Measurements from ENCODE around the gene VGLL3. TPM values are rescaled to one million over a fixed set of nuclear protein-coding genes. Genes with fewer than 3 reads are reported as not detected.

Gene VGLL3
- total and polyA plus RNA-seq, 3 experiments from 2014 or later = not detected

DNA sequence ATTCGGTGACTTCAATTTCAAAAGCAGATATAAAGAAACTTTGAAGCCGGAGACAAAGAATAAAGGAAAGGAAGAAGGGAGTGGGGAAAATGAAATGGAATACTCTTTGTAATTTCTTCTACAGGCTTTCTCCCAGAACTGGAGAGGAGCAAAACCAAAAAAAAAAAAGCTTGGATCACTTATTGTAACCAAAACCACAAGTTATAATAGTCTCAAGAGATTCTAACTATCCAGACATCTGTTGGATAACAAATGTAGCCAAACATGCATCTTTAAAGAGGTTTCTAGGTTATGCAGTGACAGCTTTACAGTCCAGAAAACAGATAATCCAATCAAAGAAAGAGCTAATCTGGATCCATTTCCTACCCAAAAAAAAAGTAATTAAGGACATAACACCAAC, 36.2 kb downstream of the VGLL3 start:
- no peaks in the 10 kb centered on the region for H3K9me3 ChIP-seq (ENCODE audit: low read length)
- no peaks in the 10 kb centered on the region for H3K36me3 ChIP-seq (ENCODE audit: insufficient read depth, low read length)
- H3K27ac Mint-ChIP-seq = no peak overlapping the region
- H3K27me3 ChIP-seq (ENCODE audit: insufficient read depth, low read length, poor library complexity, severe bottlenecking) = no peaks in the 10 kb centered on the region
- no peaks in the 10 kb centered on the region for H3K4me1 ChIP-seq (ENCODE audit: insufficient read depth, low read length)
- no peaks in the 10 kb centered on the region for H3K27me3 Mint-ChIP-seq
- no peaks in the 10 kb centered on the region for H3K36me3 Mint-ChIP-seq
- DNase-seq = no peak
- no peak overlapping the region for H3K27ac ChIP-seq (ENCODE audit: low read depth, low read length)
- no peak overlapping the region for H3K4me3 ChIP-seq (ENCODE audit: low read length)
- H3K4me1 Mint-ChIP-seq = no peaks in the 10 kb centered on the region
- ChIA-PET CTCF (no interaction called here), POLR2A (no interaction called here)
- H3K9me3 Mint-ChIP-seq = peaks cover 0 to 10% (median 4%) of the 10 kb centered on the region in 5 donors
- no peak overlapping the region for H3K4me3 Mint-ChIP-seq

DNA sequence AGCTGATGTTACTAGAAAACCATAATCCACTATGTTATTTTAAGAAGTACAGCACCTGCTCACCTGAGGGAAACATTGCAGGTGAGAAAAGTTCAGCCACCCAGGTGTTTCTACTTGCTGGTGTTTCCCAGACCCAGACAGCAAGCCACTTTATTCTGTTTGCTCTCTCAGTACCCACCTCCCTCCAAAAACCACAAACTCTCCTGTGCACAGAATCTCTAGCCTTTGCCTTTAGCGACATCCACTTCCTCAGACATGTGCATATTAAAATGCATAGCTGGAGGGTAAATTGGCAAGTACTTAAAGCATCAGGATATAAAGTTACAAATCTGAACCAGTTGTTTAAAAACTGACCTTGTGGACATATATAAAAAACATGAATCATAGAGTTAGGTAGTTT, 36.7 kb downstream of the VGLL3 start:
- CTCF ChIA-PET = no interaction called here
- Mint-ChIP-seq H3K27ac (no peak overlapping the region), H3K36me3 (no peaks in the 10 kb centered on the region), H3K4me3 (no peak overlapping the region), H3K4me1 (no peaks in the 10 kb centered on the region), H3K27me3 (no peaks in the 10 kb centered on the region), H3K9me3 (peaks cover 0 to 10% (median 4%) of the 10 kb centered on the region in 5 donors)
- POLR2A ChIA-PET = no interaction called here
- no peaks in the 10 kb centered on the region for H3K36me3 ChIP-seq (ENCODE audit: insufficient read depth, low read length)
- H3K27ac ChIP-seq (ENCODE audit: low read depth, low read length) = no peak overlapping the region
- no peaks in the 10 kb centered on the region for H3K27me3 ChIP-seq (ENCODE audit: insufficient read depth, low read length, poor library complexity, severe bottlenecking)
- H3K9me3 ChIP-seq (ENCODE audit: low read length) = no peaks in the 10 kb centered on the region
- H3K4me3 ChIP-seq (ENCODE audit: low read length) = no peak overlapping the region
- no peak for DNase-seq
- no peaks in the 10 kb centered on the region for H3K4me1 ChIP-seq (ENCODE audit: insufficient read depth, low read length)

DNA sequence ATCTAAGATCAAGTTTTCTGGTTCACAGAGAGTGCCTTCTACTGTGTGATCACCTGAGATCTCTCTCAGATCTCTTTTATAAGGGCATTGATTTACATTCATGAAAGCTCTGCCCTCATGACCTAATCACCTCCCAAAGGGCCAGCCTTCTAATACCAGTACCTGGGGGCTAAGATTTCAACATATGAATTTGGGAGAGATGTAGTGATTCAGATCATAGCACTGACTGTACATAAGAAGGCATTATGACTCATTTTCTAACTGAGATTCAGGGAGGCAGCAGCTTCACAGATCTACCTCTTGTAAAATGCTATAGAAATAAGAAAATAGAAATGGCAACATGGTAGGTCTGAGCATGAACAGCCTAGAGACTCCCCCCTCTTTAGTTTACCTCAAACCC, 39.6 kb downstream of the VGLL3 start:
- no peaks in the 10 kb centered on the region for H3K36me3 ChIP-seq (ENCODE audit: insufficient read depth, low read length)
- POLR2A ChIA-PET = no interaction called here
- CTCF ChIA-PET = no interaction called here
- H3K9me3 ChIP-seq (ENCODE audit: low read length) = no peaks in the 10 kb centered on the region
- H3K36me3 Mint-ChIP-seq = no peaks in the 10 kb centered on the region
- H3K27me3 Mint-ChIP-seq = no peaks in the 10 kb centered on the region
- no peak for DNase-seq
- no peaks in the 10 kb centered on the region for H3K27me3 ChIP-seq (ENCODE audit: insufficient read depth, low read length, poor library complexity, severe bottlenecking)
- H3K27ac Mint-ChIP-seq = no peak overlapping the region
- no peaks in the 10 kb centered on the region for H3K4me1 Mint-ChIP-seq
- H3K27ac ChIP-seq (ENCODE audit: low read depth, low read length) = no peak overlapping the region
- H3K4me3 Mint-ChIP-seq = no peak overlapping the region
- no peaks in the 10 kb centered on the region for H3K4me1 ChIP-seq (ENCODE audit: insufficient read depth, low read length)
- H3K9me3 Mint-ChIP-seq = peaks cover 0 to 10% (median 2%) of the 10 kb centered on the region in 5 donors
- H3K4me3 ChIP-seq (ENCODE audit: low read length) = no peak overlapping the region

DNA sequence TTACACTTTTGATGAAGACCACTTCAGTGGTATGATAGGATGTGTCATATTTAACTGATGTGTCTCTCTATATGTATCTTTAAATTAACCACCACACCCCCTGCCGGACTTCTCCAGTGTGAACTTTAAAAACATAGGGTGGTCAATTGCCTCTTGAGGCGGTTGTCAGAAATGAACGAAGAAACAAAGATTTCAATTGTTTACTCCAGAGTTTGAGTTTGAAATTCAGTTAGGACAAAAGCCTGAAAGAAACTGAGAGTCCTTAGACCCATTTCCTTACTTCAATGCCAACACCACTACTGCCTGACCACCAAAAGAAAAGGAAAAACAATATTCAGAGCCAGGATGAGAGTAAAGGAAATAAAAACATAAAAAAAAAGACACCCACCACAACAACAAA, 40.2 kb downstream of the VGLL3 start:
- Mint-ChIP-seq H3K4me1 (no peaks in the 10 kb centered on the region), H3K36me3 (no peaks in the 10 kb centered on the region), H3K27me3 (no peaks in the 10 kb centered on the region), H3K4me3 (no peak overlapping the region), H3K27ac (no peak overlapping the region), H3K9me3 (peaks cover 0 to 14% (median 2%) of the 10 kb centered on the region in 5 donors)
- no peak for DNase-seq
- no peak overlapping the region for H3K27ac ChIP-seq (ENCODE audit: low read depth, low read length)
- CTCF ChIA-PET = no interaction called here
- H3K9me3 ChIP-seq (ENCODE audit: low read length) = no peaks in the 10 kb centered on the region
- H3K4me3 ChIP-seq (ENCODE audit: low read length) = no peak overlapping the region
- H3K4me1 ChIP-seq (ENCODE audit: insufficient read depth, low read length) = no peaks in the 10 kb centered on the region
- H3K27me3 ChIP-seq (ENCODE audit: insufficient read depth, low read length, poor library complexity, severe bottlenecking) = no peaks in the 10 kb centered on the region
- no peaks in the 10 kb centered on the region for H3K36me3 ChIP-seq (ENCODE audit: insufficient read depth, low read length)
- POLR2A ChIA-PET = no interaction called here

DNA sequence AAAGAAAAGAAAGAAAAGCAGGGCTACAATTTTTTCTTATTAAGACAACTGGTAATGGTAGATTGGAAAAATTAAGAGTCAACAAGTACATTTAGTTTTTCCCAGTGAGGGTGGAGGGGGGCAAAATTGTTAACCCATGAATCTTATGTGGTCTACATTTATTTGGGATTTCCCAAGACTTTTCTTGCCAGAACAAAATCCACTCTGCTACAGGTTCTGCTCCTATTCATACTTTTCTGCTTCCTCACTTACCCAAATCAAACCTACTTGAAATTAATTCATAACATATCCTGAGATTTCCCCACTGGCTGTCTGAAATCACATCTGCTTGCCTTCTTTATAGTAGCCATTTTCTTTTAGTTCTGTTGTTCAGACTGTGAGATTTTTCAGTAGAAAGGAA, 41.1 kb downstream of the VGLL3 start:
- Histone ChIP-seq H3K4me1 (ENCODE audit: insufficient read depth, low read length) (no peaks in the 10 kb centered on the region), H3K27ac (ENCODE audit: low read depth, low read length) (no peak overlapping the region), H3K9me3 (ENCODE audit: low read length) (no peaks in the 10 kb centered on the region), H3K36me3 (ENCODE audit: insufficient read depth, low read length) (no peaks in the 10 kb centered on the region), H3K4me3 (ENCODE audit: low read length) (no peak overlapping the region), H3K27me3 (ENCODE audit: insufficient read depth, low read length, poor library complexity, severe bottlenecking) (no peaks in the 10 kb centered on the region)
- no peaks in the 10 kb centered on the region for H3K36me3 Mint-ChIP-seq
- H3K4me1 Mint-ChIP-seq = no peaks in the 10 kb centered on the region
- no peak for DNase-seq
- no peaks in the 10 kb centered on the region for H3K27me3 Mint-ChIP-seq
- H3K4me3 Mint-ChIP-seq = no peak overlapping the region
- POLR2A ChIA-PET = interaction anchor here (0.7 kb wide), 1 partner anchor 13 kb away, joined by 3 read pairs; no protein-coding TSS in a partner anchor
- peaks cover 0 to 14% (median 2%) of the 10 kb centered on the region in 5 donors for H3K9me3 Mint-ChIP-seq
- no peak overlapping the region for H3K27ac Mint-ChIP-seq
- CTCF ChIA-PET = no interaction called here

DNA sequence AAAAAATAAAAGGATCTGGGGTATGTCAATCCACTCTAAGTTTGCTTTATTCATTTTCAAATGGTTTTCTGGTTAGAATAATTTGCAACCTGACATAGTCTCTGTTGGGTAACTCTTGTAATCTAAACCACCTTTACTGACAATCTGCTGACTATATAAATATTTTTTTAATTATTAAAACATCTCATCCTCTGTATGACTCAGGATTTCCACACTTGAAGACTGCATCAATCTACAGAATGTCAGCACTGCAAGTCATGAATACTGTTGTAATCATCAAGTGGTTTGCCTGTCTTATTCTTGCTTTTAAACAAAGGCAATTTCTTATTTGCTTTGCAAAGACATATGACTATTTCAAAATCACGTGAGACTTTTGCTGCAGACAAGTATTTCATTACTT, 42.1 kb downstream of the VGLL3 start:
- no peak overlapping the region for H3K4me3 Mint-ChIP-seq
- no peak overlapping the region for H3K27ac Mint-ChIP-seq
- no peaks in the 10 kb centered on the region for H3K4me1 ChIP-seq (ENCODE audit: insufficient read depth, low read length)
- H3K27me3 Mint-ChIP-seq = no peaks in the 10 kb centered on the region
- no peaks in the 10 kb centered on the region for H3K36me3 Mint-ChIP-seq
- no peaks in the 10 kb centered on the region for H3K4me1 Mint-ChIP-seq
- no peak overlapping the region for H3K4me3 ChIP-seq (ENCODE audit: low read length)
- no peaks in the 10 kb centered on the region for H3K27me3 ChIP-seq (ENCODE audit: insufficient read depth, low read length, poor library complexity, severe bottlenecking)
- ChIA-PET CTCF (no interaction called here), POLR2A (no interaction called here)
- H3K27ac ChIP-seq (ENCODE audit: low read depth, low read length) = no peak overlapping the region
- no peaks in the 10 kb centered on the region for H3K36me3 ChIP-seq (ENCODE audit: insufficient read depth, low read length)
- DNase-seq = no peak
- H3K9me3 Mint-ChIP-seq = peaks cover 0 to 14% (median 0%) of the 10 kb centered on the region in 5 donors
- H3K9me3 ChIP-seq (ENCODE audit: low read length) = no peaks in the 10 kb centered on the region

DNA sequence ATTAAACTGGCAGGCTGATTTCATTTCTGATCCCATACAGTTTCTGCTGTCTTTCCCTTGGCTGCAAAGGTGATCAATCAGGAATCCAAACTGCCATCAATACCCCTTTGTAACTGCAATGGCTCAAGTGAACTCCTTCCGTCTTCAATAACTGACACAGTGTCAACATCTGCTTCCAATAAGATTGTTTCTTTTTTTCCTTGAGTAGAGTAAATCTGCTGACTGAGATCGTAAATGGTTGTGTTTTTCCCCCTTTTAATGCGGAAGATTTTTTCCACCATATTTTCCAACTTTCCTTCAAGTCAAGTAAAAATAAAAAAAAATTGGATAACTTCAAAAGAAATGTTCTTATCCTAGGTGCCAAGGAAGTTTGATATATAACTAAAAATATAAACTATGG, 48.7 kb downstream of the VGLL3 start:
- H3K36me3 Mint-ChIP-seq = no peaks in the 10 kb centered on the region
- no peaks in the 10 kb centered on the region for H3K9me3 ChIP-seq (ENCODE audit: low read length)
- no peak overlapping the region for H3K4me3 ChIP-seq (ENCODE audit: low read length)
- H3K4me1 ChIP-seq (ENCODE audit: insufficient read depth, low read length) = no peaks in the 10 kb centered on the region
- H3K27ac ChIP-seq (ENCODE audit: low read depth, low read length) = no peak overlapping the region
- H3K4me1 Mint-ChIP-seq = no peaks in the 10 kb centered on the region
- ChIA-PET CTCF (no interaction called here), POLR2A (no interaction called here)
- no peaks in the 10 kb centered on the region for H3K27me3 Mint-ChIP-seq
- H3K4me3 Mint-ChIP-seq = no peak overlapping the region
- H3K27ac Mint-ChIP-seq = no peak overlapping the region
- H3K9me3 Mint-ChIP-seq = peaks cover 0 to 17% (median 3%) of the 10 kb centered on the region in 5 donors
- DNase-seq = no peak
- H3K36me3 ChIP-seq (ENCODE audit: insufficient read depth, low read length) = no peaks in the 10 kb centered on the region
- H3K27me3 ChIP-seq (ENCODE audit: insufficient read depth, low read length, poor library complexity, severe bottlenecking) = no peaks in the 10 kb centered on the region

DNA sequence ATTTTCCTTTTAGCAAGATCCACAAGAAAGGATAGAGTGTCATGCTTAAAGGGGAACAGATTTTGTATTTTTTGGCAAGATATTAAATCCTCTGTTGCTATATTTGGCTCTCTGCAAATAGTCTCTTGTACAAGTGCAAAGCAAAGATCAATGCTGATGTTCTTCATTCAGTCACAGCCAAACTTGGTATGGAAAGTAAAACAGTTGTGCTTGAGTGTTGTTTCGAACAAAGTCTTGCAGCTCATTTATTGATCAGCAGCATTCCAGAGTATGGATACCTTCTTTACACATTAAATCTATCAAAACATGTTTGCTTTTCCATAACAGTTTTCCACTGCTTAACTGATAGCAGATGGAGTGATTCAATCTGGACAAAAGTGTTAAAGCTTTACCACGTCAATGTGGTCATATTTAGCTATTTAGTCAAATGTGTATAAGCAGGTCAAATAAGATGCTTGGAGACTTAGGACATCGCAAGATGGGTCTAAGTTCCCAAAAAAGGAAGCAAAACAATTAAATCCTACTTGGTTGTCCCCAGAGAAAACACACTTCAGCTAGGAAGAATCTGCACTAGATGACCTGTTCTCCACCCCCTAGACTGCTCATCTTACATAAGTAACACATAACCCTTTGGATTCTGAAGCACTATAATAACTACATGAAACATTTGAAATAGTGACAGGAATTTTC, 52.4 kb downstream of the VGLL3 start:
- no peak overlapping the region for H3K27ac Mint-ChIP-seq

More for the DNA sequence above, 52.4 kb downstream of the VGLL3 start:
- ChIA-PET CTCF (no interaction called here), POLR2A (no interaction called here)
- no peaks in the 10 kb centered on the region for H3K27me3 Mint-ChIP-seq
- H3K36me3 Mint-ChIP-seq = no peaks in the 10 kb centered on the region
- Histone ChIP-seq H3K27me3 (ENCODE audit: insufficient read depth, low read length, poor library complexity, severe bottlenecking) (no peaks in the 10 kb centered on the region), H3K4me3 (ENCODE audit: low read length) (no peak overlapping the region), H3K27ac (ENCODE audit: low read depth, low read length) (no peak overlapping the region), H3K9me3 (ENCODE audit: low read length) (no peaks in the 10 kb centered on the region), H3K36me3 (ENCODE audit: insufficient read depth, low read length) (no peaks in the 10 kb centered on the region), H3K4me1 (ENCODE audit: insufficient read depth, low read length) (no peaks in the 10 kb centered on the region)
- no peak for DNase-seq
- no peaks in the 10 kb centered on the region for H3K4me1 Mint-ChIP-seq
- no peak overlapping the region for H3K4me3 Mint-ChIP-seq
- H3K9me3 Mint-ChIP-seq = peaks cover 0 to 18% (median 3%) of the 10 kb centered on the region in 5 donors

Measured in CD8-positive, alpha-beta memory T cell (primary cell).